ENCODE results near the gene LMTK3.
"Not testable (repeated sequence)": the region's sequence is repeated elsewhere in the genome, so short reads cannot be mapped to it uniquely, and the experiment has no call there.

LMTK3 gene

GRCh38 chr19:48487544-48487943 lies 24.1 kb downstream of the LMTK3 start:
- DNase-seq = no peak

DNA sequence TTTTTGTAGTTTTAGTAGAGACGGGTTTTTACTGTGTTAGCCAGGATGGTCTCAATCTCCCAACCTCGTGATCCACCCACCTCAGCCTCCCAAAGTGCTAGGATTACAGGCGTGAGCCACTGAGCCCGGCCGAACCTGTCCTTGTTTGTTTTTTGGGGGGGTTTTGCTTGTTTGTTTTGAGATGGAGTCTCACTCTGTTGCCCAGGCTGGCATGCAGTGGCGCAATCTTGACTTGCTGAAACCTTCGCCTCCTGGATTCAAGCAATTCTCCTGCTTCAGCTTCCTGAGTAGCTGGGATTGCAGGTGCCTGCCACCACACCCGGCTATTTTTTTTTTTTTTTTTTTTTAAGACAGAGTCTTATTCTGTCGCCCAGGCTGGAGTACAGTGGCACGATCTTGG lies 24.9 kb downstream of the LMTK3 start:
- DNase-seq = not testable (repeated sequence)

DNA sequence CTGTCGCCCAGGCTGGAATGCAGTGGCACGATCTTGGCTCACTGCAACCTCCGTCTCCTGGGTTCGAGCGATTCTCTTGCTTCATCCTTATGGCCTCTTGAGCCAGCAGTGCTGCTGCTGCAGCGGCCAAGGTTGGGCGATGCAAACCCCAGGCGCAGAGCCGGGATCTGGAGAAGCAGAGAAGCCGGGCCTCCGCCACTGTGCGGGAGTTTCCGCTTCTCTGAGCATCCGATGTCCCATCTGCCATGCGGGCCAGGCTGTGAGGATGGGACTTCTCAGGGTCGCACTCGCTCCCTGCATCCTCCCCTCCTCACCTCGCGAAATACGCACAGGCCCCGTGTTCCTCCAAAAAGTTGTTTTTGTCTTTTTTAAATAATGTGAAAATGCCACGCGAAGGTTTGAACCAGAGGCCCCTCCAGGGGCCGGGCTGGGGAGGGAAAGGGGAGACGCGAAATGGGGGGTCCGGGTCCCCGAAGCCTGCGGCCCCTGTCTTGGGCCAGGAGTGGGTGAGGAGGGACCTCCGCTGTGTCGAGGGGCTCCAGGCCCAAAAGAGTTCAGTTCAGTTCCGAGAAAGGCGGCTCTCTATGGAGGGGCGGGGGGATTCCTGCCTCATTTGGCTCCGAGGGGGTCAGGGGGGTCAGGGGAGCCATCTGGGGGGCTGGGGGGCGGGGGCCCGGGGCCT lies 26.6 kb downstream of the LMTK3 start:
- no peak for DNase-seq

GRCh38 chr19:48484247-48484893 lies 27.3 kb downstream of the LMTK3 start:
- no peak for DNase-seq

- DNase-seq = no peak
Measured at GRCh38 chr19:48483301-48483700, 28.3 kb downstream of the LMTK3 start.

DNA sequence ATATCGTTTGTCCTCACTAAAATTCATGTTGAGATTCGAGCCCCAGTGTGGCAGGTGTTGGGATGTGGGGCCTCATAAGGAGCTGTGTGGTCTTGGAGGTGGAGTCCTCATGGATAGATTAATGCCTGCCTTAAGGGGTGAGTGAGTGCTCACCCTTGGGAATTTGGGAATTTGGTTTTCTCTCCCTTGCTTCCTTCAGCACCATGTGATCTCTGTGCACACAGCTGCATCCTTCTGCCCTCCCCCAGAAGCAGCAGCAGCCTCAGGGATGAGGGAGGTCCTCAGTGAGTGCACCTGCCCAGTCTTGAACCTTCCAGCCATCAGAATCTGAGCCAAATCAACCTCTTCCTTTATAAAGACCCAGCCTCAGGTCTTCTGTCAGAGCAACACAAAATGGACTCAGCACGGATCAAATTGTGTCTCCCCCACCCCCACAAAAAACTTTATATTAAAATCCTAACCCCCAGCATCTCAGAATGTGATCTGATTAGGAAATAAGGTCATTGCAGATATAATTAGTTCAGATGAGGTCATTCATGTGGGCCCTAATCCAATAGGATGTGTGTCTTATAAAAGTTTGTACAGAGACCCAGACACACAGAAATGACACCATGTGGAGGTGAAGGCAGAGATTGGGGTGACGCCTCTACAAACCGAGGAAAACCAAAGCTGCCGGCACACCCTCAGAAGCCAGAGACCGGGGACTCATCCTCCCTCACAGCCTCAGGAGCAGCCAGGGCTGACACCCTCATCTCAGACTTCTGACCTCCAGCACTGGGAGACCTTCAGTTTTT lies 29.6 kb downstream of the LMTK3 start:
- DNase-seq = no peak

DNA sequence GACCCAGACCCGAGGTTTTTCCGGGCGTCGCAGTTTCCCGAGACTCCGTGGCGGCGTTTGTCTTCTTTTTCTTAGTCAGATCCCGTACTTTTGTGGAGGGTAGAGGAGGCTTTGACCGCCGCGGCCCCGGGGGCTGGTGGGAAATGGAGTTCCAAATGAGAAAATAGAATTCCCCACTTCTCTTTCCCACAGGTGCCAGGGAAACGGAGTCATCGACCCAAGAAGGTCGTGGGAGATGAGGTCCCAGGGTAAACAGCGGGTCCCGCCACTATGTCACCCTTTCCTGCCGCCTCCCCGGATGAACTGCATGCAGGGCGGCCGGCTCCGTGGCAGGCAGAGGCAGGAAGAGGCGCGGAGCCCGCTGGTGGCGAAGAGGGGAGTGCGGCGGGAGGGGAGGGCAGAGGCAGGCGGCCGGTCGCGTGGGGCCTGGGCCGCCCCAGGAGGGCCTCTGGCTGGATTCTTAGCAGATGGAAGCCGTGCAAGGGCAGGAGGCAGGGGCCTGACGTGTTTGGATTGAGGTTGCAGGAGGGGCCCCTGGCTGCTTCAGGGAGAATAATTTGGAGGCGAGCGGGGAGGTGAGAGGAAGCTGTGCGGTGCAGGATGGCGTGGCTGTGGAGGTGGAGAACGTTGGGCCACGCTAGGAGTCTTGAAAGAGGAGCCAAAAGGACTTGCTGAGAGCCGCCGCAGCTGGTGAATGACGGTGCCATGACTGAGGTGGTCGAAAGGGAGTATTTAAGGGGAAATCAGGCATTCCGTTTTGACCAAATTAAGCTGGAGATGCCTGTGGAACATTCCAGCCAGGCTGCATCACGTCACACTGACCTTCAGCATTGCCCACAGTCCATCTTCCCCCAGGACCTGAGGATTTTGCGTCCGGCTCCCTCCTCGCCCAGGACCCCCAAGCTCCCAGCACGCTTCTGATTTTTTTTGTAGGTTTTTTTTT lies 30.8 kb downstream of the LMTK3 start:
- no peak for DNase-seq

DNA sequence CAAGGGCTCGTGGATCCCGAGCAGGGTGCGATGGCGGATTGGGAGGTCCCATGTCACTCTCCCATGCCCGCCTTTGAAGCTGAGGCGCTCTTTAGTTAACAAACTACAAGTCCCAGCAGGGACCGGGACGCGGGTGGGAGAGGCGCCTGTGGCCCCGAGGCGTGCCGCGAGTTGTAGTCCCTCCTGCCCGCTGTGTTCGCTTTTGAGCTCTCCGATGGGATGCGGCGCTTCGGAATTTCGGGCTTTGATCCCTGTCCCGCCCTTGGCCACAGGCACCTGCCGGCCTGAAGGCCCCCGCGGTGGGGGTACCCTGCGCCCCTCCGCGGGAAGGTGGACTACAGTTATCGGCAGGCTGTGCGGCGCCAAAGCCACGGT lies 31.5 kb downstream of the LMTK3 start:
- DNase-seq = no peak

GRCh38 chr19:48479686-48480085 lies 31.9 kb downstream of the LMTK3 start:
- no peak for DNase-seq

- DNase-seq = no peak
Measured at GRCh38 chr19:48478339-48479256, 33.0 kb downstream of the LMTK3 start.

- DNase-seq = no peak
Measured at GRCh38 chr19:48477698-48478338, 33.8 kb downstream of the LMTK3 start.

DNA sequence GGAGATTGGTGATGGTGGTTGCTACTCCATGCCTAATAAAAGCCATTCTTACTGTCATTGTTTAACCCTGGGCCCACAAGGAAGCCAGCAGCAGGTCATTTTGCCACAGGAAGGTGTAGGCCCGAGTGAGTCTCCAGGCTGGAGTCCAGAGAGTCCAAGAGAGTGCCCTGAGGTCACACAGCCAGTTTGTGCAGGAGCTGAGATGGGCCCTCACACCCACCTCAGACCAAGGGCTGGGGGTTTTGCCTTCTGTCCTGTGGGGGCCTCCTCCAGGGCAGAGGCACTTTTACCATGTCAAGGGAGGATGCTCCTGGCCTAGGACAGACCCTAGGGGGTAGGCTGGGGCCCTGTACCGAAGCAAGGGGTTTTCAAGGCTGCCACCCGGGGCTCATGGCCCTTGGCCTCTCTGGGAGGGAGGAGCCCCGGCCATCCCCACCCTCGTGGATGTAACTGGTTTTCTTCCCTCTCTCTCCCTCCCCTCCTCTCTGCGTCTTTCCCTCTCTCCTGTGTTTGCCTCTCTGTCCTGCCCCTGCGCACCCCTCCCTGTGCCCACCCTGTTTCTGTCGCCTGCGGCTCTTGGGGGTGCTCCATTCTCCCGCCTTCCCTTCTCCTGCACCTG lies 34.5 kb downstream of the LMTK3 start:
- no peak for DNase-seq

- no peak for DNase-seq
Measured at GRCh38 chr19:48476176-48476575, 35.5 kb downstream of the LMTK3 start.

DNA sequence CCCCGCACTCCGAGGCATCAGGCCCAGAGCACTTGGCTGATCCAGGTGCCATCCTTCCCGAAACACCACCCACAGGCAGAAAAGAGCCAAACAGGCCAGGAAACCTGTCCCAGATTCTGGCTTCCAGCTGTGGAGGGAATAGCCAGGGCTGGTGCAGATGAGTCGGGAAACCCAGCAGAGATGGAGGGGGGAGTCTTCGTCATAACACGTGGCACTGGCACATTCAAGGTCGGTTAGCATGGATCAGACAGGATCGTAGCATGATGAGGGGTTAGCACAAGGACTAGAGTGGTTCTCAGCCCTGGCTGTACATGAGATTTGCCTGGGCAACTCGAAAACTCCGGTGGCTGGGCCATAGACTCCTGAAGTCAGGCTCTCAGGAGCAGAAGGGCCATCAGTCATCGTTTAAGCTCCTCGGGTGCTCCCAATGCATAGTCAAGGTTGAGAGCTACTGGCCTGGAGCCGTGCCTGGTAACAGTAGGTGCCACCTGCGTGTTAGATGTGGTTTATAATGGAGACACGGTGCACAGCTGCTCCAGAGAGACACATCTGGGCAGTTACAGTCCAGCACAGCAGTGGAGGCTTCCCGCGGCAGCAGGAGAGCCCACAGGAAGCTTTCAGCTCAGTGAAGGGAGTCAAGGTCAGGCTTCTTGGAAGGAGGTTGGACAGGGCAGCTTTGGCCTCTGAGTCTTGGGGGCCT lies 36.1 kb downstream of the LMTK3 start:
- DNase-seq = no peak

GRCh38 chr19:48474084-48474592 lies 37.5 kb downstream of the LMTK3 start:
- no peak for DNase-seq

DNA sequence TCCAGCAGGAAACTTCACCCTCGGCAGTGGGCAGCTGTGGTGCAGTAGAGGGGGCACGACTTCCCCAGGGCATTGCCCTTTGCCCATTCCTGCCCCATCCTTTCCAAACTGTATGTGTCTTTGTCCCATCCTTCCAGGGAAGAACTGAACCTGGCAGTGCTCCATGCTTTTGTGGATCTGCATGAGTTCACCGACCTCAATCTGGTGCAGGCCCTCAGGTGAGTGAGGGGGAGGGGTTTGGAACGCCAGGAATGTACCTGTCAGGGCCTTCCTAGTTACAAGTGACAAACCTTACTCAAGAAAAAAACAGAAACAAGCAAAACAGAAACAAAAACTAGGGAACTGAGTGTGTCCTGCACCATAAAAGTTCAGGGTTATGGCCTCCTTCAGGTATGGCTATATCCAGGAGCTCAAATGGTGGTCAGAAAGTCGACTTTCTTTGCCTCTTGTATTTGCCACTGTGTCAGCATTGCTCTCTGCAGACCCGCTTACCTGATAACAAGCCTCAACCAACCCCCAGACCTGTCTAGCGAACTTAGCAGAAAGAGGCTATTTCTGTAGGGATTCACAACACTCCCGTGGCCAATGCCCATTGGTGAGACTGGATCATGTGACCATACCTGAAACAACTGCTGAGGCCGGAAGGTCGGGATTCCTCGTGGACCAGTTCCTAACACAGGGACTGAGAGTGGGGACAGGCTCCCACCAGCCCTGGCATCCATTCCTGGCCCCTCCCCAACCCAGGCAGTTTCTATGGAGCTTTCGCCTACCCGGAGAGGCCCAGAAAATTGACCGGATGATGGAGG lies 38.3 kb downstream of the LMTK3 start:
- no peak for DNase-seq

DNA sequence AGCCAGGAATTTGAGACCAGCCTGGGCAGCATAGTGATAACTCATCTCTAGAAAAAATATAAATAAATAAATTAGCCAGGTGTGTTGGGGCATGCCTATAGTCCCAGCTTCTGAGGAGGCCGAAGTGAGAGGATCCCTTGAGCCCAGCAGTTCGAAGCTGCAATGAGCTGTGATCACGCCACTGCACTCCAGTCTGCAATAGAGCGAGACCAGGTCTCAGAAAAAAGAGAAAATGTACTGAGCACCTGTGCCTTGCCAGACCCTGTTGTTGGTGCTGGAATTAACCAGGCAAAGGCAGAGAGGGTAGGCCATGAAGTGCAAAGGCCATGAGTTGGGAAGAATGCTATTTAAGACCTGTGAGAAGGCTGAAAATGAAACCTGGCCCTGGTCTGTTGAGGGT lies 39.8 kb downstream of the LMTK3 start:
- DNase-seq = no peak

DNA sequence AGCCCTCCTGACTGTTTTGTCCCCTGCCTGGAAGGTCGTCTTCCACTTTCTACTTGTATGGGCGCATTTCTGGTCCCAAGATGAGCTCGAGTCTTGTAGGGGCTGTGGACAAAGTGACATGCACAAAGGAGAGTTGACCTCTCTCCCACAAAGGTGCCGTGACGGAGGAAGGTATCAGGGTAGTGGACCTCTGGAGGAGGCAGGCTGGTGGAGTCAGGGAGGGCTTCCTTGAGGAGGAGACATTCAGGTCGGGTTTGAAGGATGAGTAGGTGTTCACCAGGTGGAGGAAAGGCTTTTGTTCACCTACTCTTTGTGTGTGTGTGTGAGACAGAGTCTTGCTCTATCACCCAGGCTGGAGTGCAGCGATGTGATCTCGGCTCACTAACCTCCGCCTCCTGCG lies 40.8 kb downstream of the LMTK3 start:
- DNase-seq = no peak
